HG02938 (cell line): ENCODE measurements around the gene KRT71.
"Not testable (repeated sequence)": the region's sequence is repeated elsewhere in the genome, so short reads cannot be mapped to it uniquely, and the experiment has no call there.

Experiments used
- ATAC-seq: cut with Tn5 transposase; IDR thresholded peaks from one replicate; pipeline ENCODE4 v1.9.1; 2021; ENCODE audit warnings: mild to moderate bottlenecking, moderate library complexity; ENCODE audit not compliant: unreplicated experiment

KRT71 gene

GRCh38 chr12:52500574-52500973 lies 52.4 kb downstream of the KRT71 start:
- ATAC-seq, result not testable (repeated sequence)

- ATAC-seq, result no peak
Observed at GRCh38 chr12:52499806-52500560, 53.0 kb downstream of the KRT71 start.

- no peak for ATAC-seq
Observed at GRCh38 chr12:52498946-52499345, 54.0 kb downstream of the KRT71 start.

- ATAC-seq, result no peak
Observed at GRCh38 chr12:52497975-52498374, 55.0 kb downstream of the KRT71 start.

- no peak for ATAC-seq
Observed at GRCh38 chr12:52496590-52497071, 56.3 kb downstream of the KRT71 start.

- no peak for ATAC-seq
Observed at GRCh38 chr12:52496054-52496453, 56.9 kb downstream of the KRT71 start.

GRCh38 chr12:52495389-52495788 lies 57.6 kb downstream of the KRT71 start:
- ATAC-seq, result no peak

- ATAC-seq, result no peak
Observed at GRCh38 chr12:52494518-52494917, 58.4 kb downstream of the KRT71 start.

GRCh38 chr12:52494100-52494499 lies 58.8 kb downstream of the KRT71 start:
- no peak for ATAC-seq
